H1 (cell line): ENCODE measurements around the gene XAB2. TPM values are rescaled to one million over a fixed set of nuclear protein-coding genes. Genes with fewer than 3 reads are reported as not detected.

Experiments
- CTCF ChIA-PET: fragments of 300-600 bp; sonication (Branson Sonifier 250); formaldehyde crosslinking; loops from one replicate; lab custom pipeline; 2021; ENCODE audit not compliant: partially characterized antibody; lab: Charles Lee
- POLR2A ChIA-PET: fragments of 300-600 bp; sonication (Branson Sonifier 250); formaldehyde crosslinking; loops from one replicate; lab custom pipeline; 2021; ENCODE audit warnings: inconsistent platforms; ENCODE audit not compliant: partially characterized antibody; lab: Charles Lee
- DNase-seq, 2 experiments: peaks; one replicate each; pipeline versions ENCODE4 v3.0.0 to v3.0.0-alpha.2; 2010 to 2022; ENCODE audit warnings: low spot score in 2 of 2, low read depth in 1 of 2, mixed read lengths in 1 of 2
- FAIRE-seq: peaks from 2 replicates; lab custom pipeline; 2011; peaks lifted over from hg19 to GRCh38; lab: Jason Lieb, UNC
- H2AFZ ChIP-seq: 2 replicates; pipeline ENCODE4 v1.8.1; 2012; ENCODE audit warnings: low read length, inconsistent platforms
- H2AK5ac ChIP-seq: 2 replicates; pipeline ENCODE4 v1.6.1; 2013; ENCODE audit warnings: low read depth, low read length
- H2BK120ac ChIP-seq: replicated peaks from 2 replicates; pipeline ENCODE3; 2013; ENCODE audit warnings: low read depth, low read length, inconsistent platforms
- H2BK12ac ChIP-seq: 2 replicates; pipeline ENCODE4 v1.6.1; 2013; ENCODE audit warnings: low read depth, low read length
- H2BK15ac ChIP-seq: 2 replicates; pipeline ENCODE4 v1.6.1; 2013; ENCODE audit warnings: low read length
- H2BK20ac ChIP-seq: 2 replicates; pipeline ENCODE4 v1.6.1; 2013; ENCODE audit warnings: low read length
- H2BK5ac ChIP-seq: 2 replicates; pipeline ENCODE4 v1.6.1; 2013; ENCODE audit warnings: low read depth, low read length
- H3K14ac ChIP-seq: 2 replicates; pipeline ENCODE4 v1.6.1; 2013; ENCODE audit warnings: inconsistent platforms; ENCODE audit not compliant: insufficient read length
- H3K18ac ChIP-seq: 2 replicates; pipeline ENCODE4 v1.6.1; 2013; ENCODE audit warnings: low read length; ENCODE audit errors: extremely low read depth
- H3K23ac ChIP-seq: 2 replicates; pipeline ENCODE4 v1.6.1; 2013; ENCODE audit warnings: inconsistent platforms; ENCODE audit not compliant: insufficient read length
- H3K23me2 ChIP-seq: 2 replicates; pipeline ENCODE4 v1.6.1; 2013; ENCODE audit warnings: low read depth, low read length
- H3K27ac ChIP-seq: 2 replicates; pipeline ENCODE4 v1.6.1; 2011; ENCODE audit warnings: low read depth, low read length, inconsistent platforms
- H3K27me3 ChIP-seq, 4 experiments: replicated peaks in 1 of 4; 1 replicate in 1 of 4; 2 replicates in 3 of 4; pipeline versions ENCODE4 v1.6.1 to v1.8.1; 2011 to 2013; ENCODE audit warnings: low read length in 3 of 4, mild to moderate bottlenecking in 3 of 4, inconsistent platforms in 2 of 4, mixed read lengths in 2 of 4, moderate library complexity in 1 of 4; ENCODE audit not compliant: control insufficient read depth in 3 of 4, insufficient read depth in 3 of 4; ENCODE audit errors: extremely low read depth in 1 of 4
- H3K36me3 ChIP-seq, 4 experiments: 2 replicates each; pipeline versions ENCODE4 v1.6.1 to v1.8.1; 2011 to 2013; ENCODE audit warnings: mild to moderate bottlenecking in 4 of 4, low read length in 3 of 4, moderate library complexity in 2 of 4, control low read depth in 1 of 4, inconsistent platforms in 1 of 4; ENCODE audit not compliant: insufficient read depth in 4 of 4, control insufficient read depth in 2 of 4
- H3K4ac ChIP-seq: replicated peaks from 2 replicates; pipeline ENCODE3; 2013; ENCODE audit warnings: low read length, low read depth, mixed read lengths, inconsistent platforms; ENCODE audit not compliant: insufficient read length
- H3K4me1 ChIP-seq, 4 experiments: replicated peaks in 1 of 4; 1 replicate in 1 of 4; 2 replicates in 3 of 4; pipeline versions ENCODE4 v1.6.1 to v1.8.1; 2011 to 2013; ENCODE audit warnings: low read length in 3 of 4, inconsistent platforms in 2 of 4, mixed read lengths in 1 of 4; ENCODE audit not compliant: insufficient read depth in 4 of 4, control insufficient read depth in 3 of 4
- H3K4me2 ChIP-seq, 2 experiments: 2 replicates each; pipeline versions ENCODE4 v1.6.1 to v1.8.1; 2011 to 2013; ENCODE audit warnings: low read depth in 2 of 2, low read length in 2 of 2, control low read depth in 1 of 2, inconsistent platforms in 1 of 2, mild to moderate bottlenecking in 1 of 2; ENCODE audit not compliant: insufficient read depth in 1 of 2
- H3K4me3 ChIP-seq, 4 experiments: fragments of 200-600, 300-600 bp in 1 of 4; sonication (generic), shearing (Covaris generic), sonication (Bioruptor Twin) in 1 of 4; 2 replicates each; pipeline versions ENCODE4 v1.5.1 to v1.8.1; 2011 to 2016; ENCODE audit warnings: low read length in 4 of 4, low read depth in 3 of 4, control low read depth in 2 of 4, inconsistent platforms in 2 of 4, mild to moderate bottlenecking in 2 of 4, mixed read lengths in 1 of 4, moderate library complexity in 1 of 4; ENCODE audit not compliant: insufficient read depth in 2 of 4; ENCODE audit errors: extremely low read depth in 1 of 4
- H3K56ac ChIP-seq: replicated peaks from 2 replicates; pipeline ENCODE3; 2013; ENCODE audit warnings: low read depth, mild to moderate bottlenecking, mixed read lengths, low read length, inconsistent platforms; ENCODE audit not compliant: insufficient read length
- H3K79me1 ChIP-seq: 2 replicates; pipeline ENCODE4 v1.6.1; 2013; ENCODE audit warnings: low read depth, low read length, control low read depth
- H3K79me2 ChIP-seq, 2 experiments: 2 replicates each; pipeline versions ENCODE4 v1.6.1 to v1.8.1; 2012 to 2013; ENCODE audit warnings: low read length in 2 of 2, mild to moderate bottlenecking in 2 of 2, inconsistent platforms in 1 of 2; ENCODE audit not compliant: insufficient read depth in 2 of 2, control insufficient read depth in 1 of 2
- H3K9ac ChIP-seq, 4 experiments: replicated peaks in 1 of 4; 1 replicate in 1 of 4; 2 replicates in 3 of 4; pipeline versions ENCODE4 v1.6.1 to v1.8.1; 2011 to 2013; ENCODE audit warnings: low read depth in 3 of 4, low read length in 3 of 4, control low read depth in 2 of 4, mild to moderate bottlenecking in 2 of 4, moderate library complexity in 2 of 4, inconsistent platforms in 1 of 4; ENCODE audit errors: extremely low read depth in 1 of 4
- H3K9me3 ChIP-seq, 2 experiments: 2 replicates each; pipeline versions ENCODE4 v1.6.1 to v1.8.1; 2012 to 2013; ENCODE audit warnings: mild to moderate bottlenecking in 2 of 2, moderate library complexity in 2 of 2, control low read depth in 1 of 2, inconsistent platforms in 1 of 2, low read depth in 1 of 2, low read length in 1 of 2, mixed read lengths in 1 of 2; ENCODE audit not compliant: insufficient read depth in 2 of 2
- H4K20me1 ChIP-seq, 2 experiments: replicated peaks in 1 of 2; 2 replicates each; pipeline versions ENCODE3 to v1.8.1; 2011 to 2013; ENCODE audit warnings: inconsistent platforms in 2 of 2, low read length in 2 of 2, mild to moderate bottlenecking in 1 of 2; ENCODE audit not compliant: insufficient read depth in 2 of 2, control insufficient read depth in 1 of 2
- H4K5ac ChIP-seq: 2 replicates; pipeline ENCODE4 v1.6.1; 2013; ENCODE audit warnings: low read length, low read depth, mixed read lengths, inconsistent platforms; ENCODE audit not compliant: insufficient read length
- H4K8ac ChIP-seq: 2 replicates; pipeline ENCODE4 v1.8.0; 2013; ENCODE audit warnings: mild to moderate bottlenecking, moderate library complexity, low read length, inconsistent platforms; ENCODE audit not compliant: insufficient read depth; ENCODE audit errors: extremely low read depth
- H4K91ac ChIP-seq: replicated peaks from 2 replicates; pipeline ENCODE3; 2013; ENCODE audit warnings: low read length, mixed read lengths, inconsistent platforms; ENCODE audit not compliant: insufficient read length
- CBX8 ChIP-seq: fragments of 300-800, 300-1000 bp; sonication (generic); IDR thresholded peaks from 2 replicates; pipeline ENCODE4 v1.7.1; 2016; ENCODE audit warnings: low read depth, low read length, borderline replicate concordance
- CHD2 ChIP-seq: IDR thresholded peaks from 2 replicates; pipeline ENCODE4 v1.6.1; 2012; ENCODE audit warnings: low read length, improper control_type of control experiment
- JUN ChIP-seq: IDR thresholded peaks from 2 replicates; pipeline ENCODE4 v1.6.1; 2011; ENCODE audit warnings: low read depth, mild to moderate bottlenecking, improper control_type of control experiment, low read length
- SP1 ChIP-seq: IDR thresholded peaks from 2 replicates; pipeline ENCODE4 v1.6.1; 2011; ENCODE audit warnings: low read depth, low read length
- TAF1 ChIP-seq: IDR thresholded peaks from 2 replicates; pipeline ENCODE4 v1.6.1; 2011; ENCODE audit warnings: mild to moderate bottlenecking, low read depth, low read length
- TEAD4 ChIP-seq: IDR thresholded peaks from 2 replicates; pipeline ENCODE4 v1.6.1; 2012; ENCODE audit warnings: low read depth, low read length, inconsistent platforms, mixed read lengths
- WGBS, 2 experiments: shearing (Covaris generic) in 1 of 2; methylation state at CpG; one replicate each; pipeline versions ENCODE4 v1.1.6 to v1.1.7; 2013 to 2015; ENCODE audit warnings: low lambda C conversion rate in 2 of 2, mixed read lengths in 2 of 2, inconsistent platforms in 1 of 2, low coverage in 1 of 2, missing lambda C conversion rate in 1 of 2; ENCODE audit not compliant: insufficient replicate concordance in 2 of 2, insufficient coverage in 1 of 2, insufficient read length in 1 of 2; ENCODE audit errors: extremely low coverage in 1 of 2, missing lambda C conversion rate in 1 of 2; 5-methylcytosine and 5-hydroxymethylcytosine counted together
- polyA plus RNA-seq, 7 experiments: library from polyadenylated mRNA; depleted of rRNA in 3 of 7; stranded (reverse) in 5 of 7; unstranded in 2 of 7; fragments of >200 nt in 5 of 7; fragments of 200-250 nt in 2 of 7; gene quantifications; 1 replicate in 5 of 7; 2 replicates in 1 of 7; 4 replicates in 1 of 7; pipeline versions ENCODE4 v1.2.1 to v1.2.3, GENCODE V29; 2011 to 2013; ENCODE audit warnings: missing spikeins in 2 of 7, mixed read lengths in 2 of 7
- total RNA-seq: library from RNA; stranded (reverse); fragmentation: NEBNext Ultra II Directional; extraction: Animal tissue kit (Norgen Biotek cat#: 25700); gene quantifications from 2 replicates; pipeline ENCODE4 v1.2.1, GENCODE V29; 2021

Gene XAB2
- total and polyA plus RNA-seq, 2 of the 8 experiments (the other 6 are each of a cell fraction or from before 2014, with no cell fraction given), result 48.2 to 49.4 TPM

DNA sequence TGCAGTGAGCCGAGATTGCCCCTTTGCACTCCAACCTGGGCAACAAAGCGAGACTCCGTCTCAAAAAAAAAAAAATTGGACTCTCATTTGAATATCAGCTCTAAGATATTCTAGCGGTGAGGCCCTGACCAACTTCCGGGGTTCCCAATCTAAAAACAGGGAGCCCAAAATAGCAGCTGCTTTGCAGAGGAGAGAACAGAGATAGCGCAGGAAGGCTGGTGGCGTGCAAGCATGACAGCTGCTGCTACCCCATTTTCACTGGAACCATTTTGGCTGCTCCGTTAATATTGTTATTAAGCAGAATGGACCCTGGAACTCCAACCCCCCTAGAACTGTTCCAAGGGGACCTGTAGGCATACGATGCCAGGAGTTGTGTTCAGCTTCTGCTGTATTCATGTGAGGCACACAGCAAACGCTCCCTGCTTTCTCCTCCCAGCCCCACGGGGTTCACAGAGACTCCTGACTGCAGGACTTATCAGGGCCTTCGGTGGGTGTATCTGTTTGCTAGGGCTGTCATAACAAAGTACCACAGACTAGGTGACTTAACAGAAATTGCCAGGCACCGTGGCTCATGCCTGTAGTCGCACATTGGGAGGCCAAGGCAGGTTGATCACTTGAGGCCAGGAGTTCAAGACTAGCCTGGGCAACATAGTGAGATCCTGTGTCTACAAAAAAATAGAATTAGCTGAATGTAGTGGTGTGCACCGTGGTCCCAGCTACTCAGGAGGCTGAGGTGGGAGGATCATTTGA, 19.1 kb upstream of the XAB2 start:
- 91% methylated on average over 15 of the region's 15 CpGs; no CpG with 5 or more reads in 1 of the 2 experiments for WGBS, 2 experiments
- H2AFZ ChIP-seq, result no peak overlapping the region
- H3K9me3 ChIP-seq, result no peaks in the 10 kb centered on the region
- no peaks in the 10 kb centered on the region for H3K79me2 ChIP-seq
- CTCF ChIA-PET, result interaction anchor here (0.6 to 1.4 kb wide), 7 partner anchors 9 to 1422 kb away, joined by 3 to 4 read pairs (median 3); partner anchors contain the start of gene TRAPPC5
- H3K4me2 ChIP-seq, result no peak overlapping the region
- TF ChIP-seq JUN (no peak), TEAD4 (no peak), SP1 (no peak), TAF1 (no peak), CHD2 (no peak), CBX8 (no peak)
- H3K9ac ChIP-seq, result no peak overlapping the region
- no peak overlapping the region for H2BK12ac ChIP-seq
- H2AK5ac ChIP-seq, result no peak overlapping the region
- no peak overlapping the region for H4K8ac ChIP-seq
- H3K36me3 ChIP-seq, result 0 out of 8 replicates have a peak, but pooled peaks cover 0 to 3% (median 0%) of the 10 kb centered on the region in 4 experiments
- H4K5ac ChIP-seq, result no peak overlapping the region
- no peak overlapping the region for H2BK15ac ChIP-seq
- H3K18ac ChIP-seq, result no peak overlapping the region; the same call in 1 of the 2 replicates
- H3K27ac ChIP-seq, result no peak overlapping the region
- FAIRE-seq (no peak), DNase-seq (no peak)
- H4K91ac ChIP-seq, result no peak overlapping the region
- H3K4me1 ChIP-seq, result peaks cover 0 to 2% (median 0%) of the 10 kb centered on the region in 4 experiments; a peak in 5 of 7 replicates
- peaks cover 2 to 15% (median 6%) of the 10 kb centered on the region in 4 experiments for H3K27me3 ChIP-seq
- no peak overlapping the region for H2BK5ac ChIP-seq
- H2BK120ac ChIP-seq, result no peak overlapping the region
- peaks cover 0 to 5% of the 10 kb centered on the region in 2 experiments for H4K20me1 ChIP-seq
- no peak overlapping the region for H2BK20ac ChIP-seq
- H3K4me3 ChIP-seq, result no peak overlapping the region
- no peak overlapping the region for H3K14ac ChIP-seq
- 0 out of 2 replicates have a peak, but pooled peaks cover 2% of the 10 kb centered on the region for H3K23me2 ChIP-seq
- H3K4ac ChIP-seq, result no peak overlapping the region
- H3K56ac ChIP-seq, result no peak overlapping the region
- POLR2A ChIA-PET, result interaction anchor here (0.6 to 1.3 kb wide), 3 partner anchors 9 to 103 kb away, joined by 3 to 6 read pairs (median 3); partner anchors contain the start of gene STXBP2
- no peak overlapping the region for H3K23ac ChIP-seq
- no peaks in the 10 kb centered on the region for H3K79me1 ChIP-seq
